H1 (cell line): Measurements from ENCODE around the gene ULK1.

Experiments
- CBX8 ChIP-seq: fragments of 300-800, 300-1000 bp; sonication (generic); IDR thresholded peaks from 2 replicates; pipeline ENCODE4 v1.7.1; 2016; ENCODE audit warnings: low read depth, low read length, borderline replicate concordance
- EP300 ChIP-seq, 2 experiments: IDR thresholded peaks; 1 replicate in 1 of 2; 2 replicates in 1 of 2; pipeline ENCODE4 v1.6.1; 2011 to 2012; ENCODE audit warnings: low read depth in 2 of 2, low read length in 2 of 2, mild to moderate bottlenecking in 2 of 2, borderline replicate concordance in 1 of 2, inconsistent platforms in 1 of 2, moderate library complexity in 1 of 2
- EZH2 ChIP-seq: fragments of 200-600 bp; sonication (generic); IDR thresholded peaks from 2 replicates; pipeline ENCODE4 v1.7.1; 2012; ENCODE audit warnings: low read depth, mild to moderate bottlenecking, moderate library complexity, low read length, inconsistent platforms; ENCODE audit not compliant: severe bottlenecking
- GABPA ChIP-seq: IDR thresholded peaks from 2 replicates; pipeline ENCODE4 v1.6.1; 2011; ENCODE audit warnings: mild to moderate bottlenecking, low read length, moderate library complexity, borderline replicate concordance; ENCODE audit not compliant: insufficient read depth
- MAFK ChIP-seq: IDR thresholded peaks from 2 replicates; pipeline ENCODE4 v1.6.1; 2012; ENCODE audit warnings: low read depth, mild to moderate bottlenecking, improper control_type of control experiment, low read length
- POLR2A ChIP-seq, 2 experiments: IDR thresholded peaks; 1 replicate in 1 of 2; 2 replicates in 1 of 2; pipeline ENCODE4 v1.6.1; 2011; ENCODE audit warnings: low read depth in 2 of 2, low read length in 2 of 2, mild to moderate bottlenecking in 2 of 2; ENCODE audit errors: control extremely low read depth in 1 of 2
- POLR2AphosphoS5 ChIP-seq: IDR thresholded peaks from 2 replicates; pipeline ENCODE4 v1.6.1; 2011; ENCODE audit warnings: low read depth, low read length
- SIN3A ChIP-seq, 2 experiments: IDR thresholded peaks in 1 of 2; conservative IDR thresholded peaks in 1 of 2; 2 replicates each; pipeline ENCODE4 v1.6.1; 2011 to 2012; ENCODE audit warnings: low read length in 2 of 2, improper control_type of control experiment in 1 of 2, low read depth in 1 of 2, mild to moderate bottlenecking in 1 of 2
- SIRT6 ChIP-seq: IDR thresholded peaks from one replicate; pipeline ENCODE4 v1.7.1; 2012; ENCODE audit warnings: low read length, inconsistent platforms
- TBP ChIP-seq: IDR thresholded peaks from 2 replicates; pipeline ENCODE4 v1.6.1; 2011; ENCODE audit warnings: low read depth, low read length, improper control_type of control experiment
- TF ChIP-seq, protein P1 (sequence below), 3 experiments: IDR thresholded peaks; 1 replicate in 2 of 3; 2 replicates in 1 of 3; pipeline versions ENCODE4 v1.5.1 to v1.6.1; 2011; ENCODE audit warnings: low read length in 3 of 3, mild to moderate bottlenecking in 3 of 3, inconsistent platforms in 2 of 3, low read depth in 1 of 3, moderate library complexity in 1 of 3; ENCODE audit not compliant: insufficient read depth in 1 of 3; ENCODE audit errors: control extremely low read depth in 1 of 3
- TF ChIP-seq, protein P2 (sequence below): IDR thresholded peaks from 2 replicates; pipeline ENCODE4 v1.6.1; 2012; ENCODE audit warnings: inconsistent platforms

DNA sequence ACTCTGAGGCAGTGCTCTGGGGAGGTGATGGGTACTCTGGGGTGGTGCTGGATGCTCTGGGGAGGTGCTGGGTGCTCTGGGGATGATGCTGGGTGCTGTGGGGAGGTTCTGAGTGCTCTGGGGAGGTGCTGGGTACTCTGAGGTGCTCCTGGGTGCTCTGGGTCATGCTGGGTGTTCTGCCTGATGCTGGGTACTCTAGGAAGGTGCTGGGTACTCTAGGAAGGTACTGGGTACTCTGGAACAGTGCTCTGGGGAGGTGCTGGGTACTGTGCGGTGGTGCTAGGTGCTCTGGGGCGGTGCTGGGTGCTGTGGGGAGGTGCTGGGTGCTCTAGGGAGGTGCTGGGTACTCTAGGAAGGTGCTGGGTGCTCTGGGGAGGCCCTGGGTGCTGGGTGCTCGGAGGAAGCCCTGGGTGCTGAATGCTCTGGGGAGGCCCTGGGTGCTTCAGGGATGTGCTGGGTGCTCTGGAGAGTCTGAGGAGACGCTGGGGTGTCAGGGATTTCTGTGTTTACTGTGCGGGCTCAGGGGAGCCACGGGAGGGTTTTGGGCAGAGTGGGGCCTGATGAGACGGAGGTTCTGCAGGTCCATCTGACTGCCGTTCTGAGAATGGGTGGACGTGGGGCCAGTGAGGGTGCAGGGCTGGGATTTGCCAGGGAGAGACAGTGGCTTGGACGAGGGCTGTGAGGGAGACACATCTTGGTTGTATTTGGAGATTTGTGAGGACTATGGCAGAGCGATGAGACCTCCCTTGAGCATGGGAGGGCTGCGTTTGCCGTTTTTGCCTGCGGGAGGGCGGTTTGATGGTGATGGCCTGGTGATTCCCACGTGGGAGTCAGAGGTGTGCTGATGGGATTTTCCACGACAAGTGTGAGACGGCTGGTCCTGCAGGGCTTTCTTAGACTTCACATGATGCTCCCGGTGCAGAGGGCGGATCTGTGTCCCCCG lies 36.2 kb upstream of the ULK1 start:
- TF ChIP-seq POLR2AphosphoS5 (no peak), POLR2A (IDR thresholded peaks at IDR 0.05; ENCODE audit: control extremely low read depth in 1 of 2, low read depth in 2 of 2, low read length in 2 of 2) (no peak), MAFK (no peak), CBX8 (no peak), TBP (no peak), SIRT6 (no peak), GABPA (no peak), SIN3A (conservative IDR thresholded peaks at IDR 0.05 in 1 of 2, IDR thresholded peaks at IDR 0.05 in 1 of 2; ENCODE audit: low read depth in 1 of 2, low read length in 2 of 2) (no peak), EP300 (IDR thresholded peaks at IDR 0.05; ENCODE audit: borderline replicate concordance in 1 of 2, low read depth in 2 of 2, low read length in 2 of 2) (no peak), EZH2 (no peak)
- TF ChIP-seq, protein P1, sequence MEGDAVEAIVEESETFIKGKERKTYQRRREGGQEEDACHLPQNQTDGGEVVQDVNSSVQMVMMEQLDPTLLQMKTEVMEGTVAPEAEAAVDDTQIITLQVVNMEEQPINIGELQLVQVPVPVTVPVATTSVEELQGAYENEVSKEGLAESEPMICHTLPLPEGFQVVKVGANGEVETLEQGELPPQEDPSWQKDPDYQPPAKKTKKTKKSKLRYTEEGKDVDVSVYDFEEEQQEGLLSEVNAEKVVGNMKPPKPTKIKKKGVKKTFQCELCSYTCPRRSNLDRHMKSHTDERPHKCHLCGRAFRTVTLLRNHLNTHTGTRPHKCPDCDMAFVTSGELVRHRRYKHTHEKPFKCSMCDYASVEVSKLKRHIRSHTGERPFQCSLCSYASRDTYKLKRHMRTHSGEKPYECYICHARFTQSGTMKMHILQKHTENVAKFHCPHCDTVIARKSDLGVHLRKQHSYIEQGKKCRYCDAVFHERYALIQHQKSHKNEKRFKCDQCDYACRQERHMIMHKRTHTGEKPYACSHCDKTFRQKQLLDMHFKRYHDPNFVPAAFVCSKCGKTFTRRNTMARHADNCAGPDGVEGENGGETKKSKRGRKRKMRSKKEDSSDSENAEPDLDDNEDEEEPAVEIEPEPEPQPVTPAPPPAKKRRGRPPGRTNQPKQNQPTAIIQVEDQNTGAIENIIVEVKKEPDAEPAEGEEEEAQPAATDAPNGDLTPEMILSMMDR (IDR thresholded peaks at IDR 0.05; ENCODE audit: control extremely low read depth in 1 of 3, insufficient read depth in 1 of 3, low read depth in 1 of 3, low read length in 3 of 3), result no peak
- TF ChIP-seq, protein P2, sequence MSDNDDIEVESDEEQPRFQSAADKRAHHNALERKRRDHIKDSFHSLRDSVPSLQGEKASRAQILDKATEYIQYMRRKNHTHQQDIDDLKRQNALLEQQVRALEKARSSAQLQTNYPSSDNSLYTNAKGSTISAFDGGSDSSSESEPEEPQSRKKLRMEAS, result no peak
